SK-N-SH treated with all-trans-retinoic acid at 6 μM for 48 hours (cell line): Measurements from ENCODE around the gene ACVR1B.
"Not testable (repeated sequence)": the region's sequence is repeated elsewhere in the genome, so short reads cannot be mapped to it uniquely, and the experiment has no call there.

Source experiments
- ARNTL ChIP-seq: fragments of 450-650 bp; formaldehyde crosslinking; IDR thresholded peaks from 2 replicates; pipeline ENCODE4 v1.5.0; 2020; ENCODE audit warnings: low read depth, mild to moderate bottlenecking, moderate library complexity, borderline replicate concordance
- BACH2 ChIP-seq: fragments of 250-450 bp; sonication (Bioruptor Pico); IDR thresholded peaks from 2 replicates; pipeline ENCODE4 v1.9.0; 2021; ENCODE audit warnings: mild to moderate bottlenecking, borderline replicate concordance
- CSDC2 ChIP-seq: fragments of 250-450 bp; sonication (Bioruptor Pico); IDR thresholded peaks from 2 replicates; pipeline ENCODE4 v1.5.0; 2020; ENCODE audit warnings: mild to moderate bottlenecking, moderate library complexity
- OSR1 ChIP-seq: fragments of 250-450 bp; sonication (Bioruptor Pico); IDR thresholded peaks from 2 replicates; pipeline ENCODE4 v1.8.0; 2022; ENCODE audit warnings: moderate library complexity, mild to moderate bottlenecking, inconsistent platforms
- PPARA ChIP-seq: fragments of 250-450 bp; sonication (Bioruptor Pico); IDR thresholded peaks from 2 replicates; pipeline ENCODE4 v1.5.0; 2020; ENCODE audit warnings: mild to moderate bottlenecking, borderline replicate concordance
- RARB ChIP-seq: fragments of 250-450 bp; sonication (Bioruptor Pico); IDR thresholded peaks from 2 replicates; pipeline ENCODE4 v1.8.0; 2021; ENCODE audit warnings: mild to moderate bottlenecking, moderate library complexity
- SNAI2 ChIP-seq: fragments of 250-450 bp; sonication (Bioruptor Pico); IDR thresholded peaks from 2 replicates; pipeline ENCODE4 v1.5.0; 2020; ENCODE audit warnings: mild to moderate bottlenecking, moderate library complexity
- ZC3H10 ChIP-seq: fragments of 250-450 bp; sonication (Bioruptor Pico); IDR thresholded peaks from 2 replicates; pipeline ENCODE4 v1.5.1; 2021; ENCODE audit warnings: mild to moderate bottlenecking, moderate library complexity
- ZFP3 ChIP-seq: fragments of 250-450 bp; sonication (Bioruptor Pico); IDR thresholded peaks from 2 replicates; pipeline ENCODE4 v1.5.0; 2020; ENCODE audit warnings: mild to moderate bottlenecking, moderate library complexity
- ZNF565 ChIP-seq: fragments of 450-650 bp; formaldehyde crosslinking; conservative IDR thresholded peaks from 2 replicates; pipeline ENCODE4 v1.5.0; 2020; ENCODE audit warnings: low read depth, mild to moderate bottlenecking, moderate library complexity
- ZNF8 ChIP-seq: fragments of 450-650 bp; formaldehyde crosslinking; IDR thresholded peaks from 2 replicates; pipeline ENCODE4 v1.5.0; 2020; ENCODE audit warnings: mild to moderate bottlenecking, moderate library complexity
- TF ChIP-seq, protein P1 (sequence below): fragments of 250-450 bp; sonication (Bioruptor Pico); IDR thresholded peaks from 2 replicates; pipeline ENCODE4 v1.8.0; 2021; ENCODE audit warnings: low read depth, mild to moderate bottlenecking, moderate library complexity, borderline replicate concordance
- TF ChIP-seq, protein P2 (sequence below): fragments of 250-450 bp; sonication (Bioruptor Pico); IDR thresholded peaks from 2 replicates; pipeline ENCODE4 v1.8.0; 2020; ENCODE audit warnings: mild to moderate bottlenecking, moderate library complexity, borderline replicate concordance
- TF ChIP-seq, protein P3 (sequence below): fragments of 250-450 bp; sonication (Bioruptor Pico); IDR thresholded peaks from 2 replicates; pipeline ENCODE4 v1.5.1; 2021; ENCODE audit warnings: mild to moderate bottlenecking, moderate library complexity

DNA sequence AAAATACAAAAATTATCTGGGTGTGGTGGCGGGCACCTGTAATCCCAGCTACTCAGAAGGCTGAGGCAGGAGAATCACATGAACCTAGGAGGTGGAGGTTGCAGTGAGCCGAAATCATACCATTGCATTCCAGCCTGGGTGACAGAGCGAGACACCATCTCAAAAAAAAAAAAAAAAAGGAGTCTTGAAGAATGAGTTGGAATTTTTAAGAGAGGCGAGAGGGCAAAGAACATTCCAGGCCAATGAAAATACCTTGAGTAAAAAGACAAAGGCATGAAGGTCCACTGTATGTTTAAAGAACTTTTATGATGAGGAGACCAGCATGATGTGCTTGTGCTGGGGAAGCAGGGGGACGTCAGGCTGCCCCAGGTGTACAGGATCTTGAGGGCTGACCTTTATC, 27.8 kb downstream of the ACVR1B start:
- not testable (repeated sequence) for TF ChIP-seq BACH2 (CRISPR knock-in tag); ARNTL (CRISPR knock-in tag); ZNF565 (CRISPR knock-in tag); ZNF8; SNAI2 (CRISPR knock-in tag); ZC3H10 (CRISPR knock-in tag); OSR1 (CRISPR knock-in tag); ZFP3 (CRISPR knock-in tag); RARB (CRISPR knock-in tag); CSDC2 (CRISPR knock-in tag); PPARA
- TF ChIP-seq, protein P1, sequence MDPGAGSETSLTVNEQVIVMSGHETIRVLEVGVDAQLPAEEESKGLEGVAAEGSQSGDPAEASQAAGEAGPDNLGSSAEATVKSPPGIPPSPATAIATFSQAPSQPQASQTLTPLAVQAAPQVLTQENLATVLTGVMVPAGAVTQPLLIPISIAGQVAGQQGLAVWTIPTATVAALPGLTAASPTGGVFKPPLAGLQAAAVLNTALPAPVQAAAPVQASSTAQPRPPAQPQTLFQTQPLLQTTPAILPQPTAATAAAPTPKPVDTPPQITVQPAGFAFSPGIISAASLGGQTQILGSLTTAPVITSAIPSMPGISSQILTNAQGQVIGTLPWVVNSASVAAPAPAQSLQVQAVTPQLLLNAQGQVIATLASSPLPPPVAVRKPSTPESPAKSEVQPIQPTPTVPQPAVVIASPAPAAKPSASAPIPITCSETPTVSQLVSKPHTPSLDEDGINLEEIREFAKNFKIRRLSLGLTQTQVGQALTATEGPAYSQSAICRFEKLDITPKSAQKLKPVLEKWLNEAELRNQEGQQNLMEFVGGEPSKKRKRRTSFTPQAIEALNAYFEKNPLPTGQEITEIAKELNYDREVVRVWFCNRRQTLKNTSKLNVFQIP (CRISPR knock-in tag): not testable (repeated sequence)
- TF ChIP-seq, protein P2, sequence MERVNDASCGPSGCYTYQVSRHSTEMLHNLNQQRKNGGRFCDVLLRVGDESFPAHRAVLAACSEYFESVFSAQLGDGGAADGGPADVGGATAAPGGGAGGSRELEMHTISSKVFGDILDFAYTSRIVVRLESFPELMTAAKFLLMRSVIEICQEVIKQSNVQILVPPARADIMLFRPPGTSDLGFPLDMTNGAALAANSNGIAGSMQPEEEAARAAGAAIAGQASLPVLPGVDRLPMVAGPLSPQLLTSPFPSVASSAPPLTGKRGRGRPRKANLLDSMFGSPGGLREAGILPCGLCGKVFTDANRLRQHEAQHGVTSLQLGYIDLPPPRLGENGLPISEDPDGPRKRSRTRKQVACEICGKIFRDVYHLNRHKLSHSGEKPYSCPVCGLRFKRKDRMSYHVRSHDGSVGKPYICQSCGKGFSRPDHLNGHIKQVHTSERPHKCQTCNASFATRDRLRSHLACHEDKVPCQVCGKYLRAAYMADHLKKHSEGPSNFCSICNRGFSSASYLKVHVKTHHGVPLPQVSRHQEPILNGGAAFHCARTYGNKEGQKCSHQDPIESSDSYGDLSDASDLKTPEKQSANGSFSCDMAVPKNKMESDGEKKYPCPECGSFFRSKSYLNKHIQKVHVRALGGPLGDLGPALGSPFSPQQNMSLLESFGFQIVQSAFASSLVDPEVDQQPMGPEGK (CRISPR knock-in tag): not testable (repeated sequence)
- TF ChIP-seq, protein P3, sequence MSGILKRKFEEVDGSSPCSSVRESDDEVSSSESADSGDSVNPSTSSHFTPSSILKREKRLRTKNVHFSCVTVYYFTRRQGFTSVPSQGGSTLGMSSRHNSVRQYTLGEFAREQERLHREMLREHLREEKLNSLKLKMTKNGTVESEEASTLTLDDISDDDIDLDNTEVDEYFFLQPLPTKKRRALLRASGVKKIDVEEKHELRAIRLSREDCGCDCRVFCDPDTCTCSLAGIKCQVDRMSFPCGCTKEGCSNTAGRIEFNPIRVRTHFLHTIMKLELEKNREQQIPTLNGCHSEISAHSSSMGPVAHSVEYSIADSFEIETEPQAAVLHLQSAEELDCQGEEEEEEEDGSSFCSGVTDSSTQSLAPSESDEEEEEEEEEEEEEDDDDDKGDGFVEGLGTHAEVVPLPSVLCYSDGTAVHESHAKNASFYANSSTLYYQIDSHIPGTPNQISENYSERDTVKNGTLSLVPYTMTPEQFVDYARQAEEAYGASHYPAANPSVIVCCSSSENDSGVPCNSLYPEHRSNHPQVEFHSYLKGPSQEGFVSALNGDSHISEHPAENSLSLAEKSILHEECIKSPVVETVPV (CRISPR knock-in tag): not testable (repeated sequence)
